GM21360 (cell line): ENCODE results near the gene ATIC.

Experiments
- ATAC-seq: cut with Tn5 transposase; IDR thresholded peaks from one replicate; pipeline ENCODE4 v1.9.1; 2021; ENCODE audit warnings: mild to moderate bottlenecking, moderate library complexity; ENCODE audit not compliant: unreplicated experiment

ATIC gene

GRCh38 chr2:215314896-215315295 lies 3.0 kb downstream of the ATIC start:
- no peak for ATAC-seq

DNA sequence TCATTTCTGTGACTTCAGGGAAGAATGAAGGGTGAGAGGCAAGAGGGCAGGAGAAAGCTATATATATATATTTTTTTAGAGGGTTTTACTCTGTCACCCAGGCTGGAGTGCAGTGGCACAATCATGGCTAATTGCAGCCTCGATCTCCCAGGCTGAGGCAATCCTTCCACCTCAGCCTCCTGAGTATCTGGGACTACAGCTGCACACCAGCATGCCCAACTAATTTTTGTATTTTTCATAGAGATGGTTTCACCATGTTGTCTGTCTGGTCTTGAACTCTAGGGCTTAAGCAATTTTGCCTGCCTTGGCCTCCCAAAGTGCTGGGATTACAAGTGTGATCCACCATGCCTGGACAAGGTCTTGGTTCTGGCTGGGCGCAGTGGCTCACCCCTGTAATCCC lies 3.4 kb downstream of the ATIC start:
- ATAC-seq: no peak

GRCh38 chr2:215316336-215316735 lies 4.5 kb downstream of the ATIC start:
- ATAC-seq: no peak

DNA sequence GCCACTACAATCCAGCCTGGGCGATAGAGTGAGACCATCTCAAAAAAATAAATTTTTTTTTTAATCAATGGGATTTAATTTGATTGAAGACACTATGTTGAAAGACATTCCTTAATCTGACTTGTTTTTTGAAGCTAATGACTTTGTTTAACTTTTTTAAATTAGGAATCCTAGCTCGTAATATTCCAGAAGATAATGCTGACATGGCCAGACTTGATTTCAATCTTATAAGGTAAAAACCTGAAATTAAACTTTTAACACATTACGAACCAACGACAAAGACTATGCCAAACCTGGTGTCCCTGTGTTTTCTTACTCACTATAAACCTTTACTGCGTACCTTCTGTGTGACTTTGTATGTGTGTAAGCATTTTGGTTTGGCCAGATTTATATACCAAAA lies 7.6 kb downstream of the ATIC start:
- ATAC-seq: no peak

DNA sequence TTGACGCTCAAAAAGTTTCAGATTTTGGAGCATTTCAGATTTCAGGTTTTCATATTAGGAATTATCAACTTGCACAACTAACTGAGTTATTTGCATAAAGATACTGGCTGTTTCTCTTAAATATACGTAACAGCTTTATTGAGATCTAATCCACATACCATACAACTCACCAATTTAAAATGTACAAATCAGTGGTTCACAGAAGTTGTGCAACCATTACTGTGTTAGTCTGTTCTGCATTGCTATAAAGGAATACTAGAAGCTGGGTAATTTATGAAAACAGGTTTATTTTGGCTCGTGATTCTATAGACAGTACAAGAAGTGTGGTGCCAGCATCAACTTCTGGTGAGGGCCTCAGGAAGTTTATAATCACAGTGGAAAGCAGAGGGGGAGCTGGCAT lies 8.2 kb downstream of the ATIC start:
- ATAC-seq: no peak

GRCh38 chr2:215320679-215321078 lies 8.8 kb downstream of the ATIC start:
- ATAC-seq: no peak

DNA sequence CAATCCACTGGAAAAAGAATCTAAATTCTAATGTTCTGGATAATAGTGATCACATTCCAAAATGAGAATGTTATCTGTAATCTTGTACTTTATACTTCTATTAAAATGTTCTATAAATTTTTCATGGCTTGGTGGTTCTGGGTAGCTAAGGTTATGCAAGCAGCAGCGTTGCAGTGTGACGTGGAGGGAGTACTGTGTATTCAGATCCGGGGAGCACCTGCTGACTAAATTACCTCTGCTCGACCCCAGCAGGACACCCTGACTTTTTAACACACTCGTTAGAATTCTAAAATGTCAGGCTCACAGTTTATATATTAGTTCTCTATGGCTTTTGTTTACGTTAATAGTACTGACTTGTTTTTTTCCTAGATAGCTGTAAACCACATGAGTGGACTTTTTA lies 13.0 kb downstream of the ATIC start:
- ATAC-seq: no peak

DNA sequence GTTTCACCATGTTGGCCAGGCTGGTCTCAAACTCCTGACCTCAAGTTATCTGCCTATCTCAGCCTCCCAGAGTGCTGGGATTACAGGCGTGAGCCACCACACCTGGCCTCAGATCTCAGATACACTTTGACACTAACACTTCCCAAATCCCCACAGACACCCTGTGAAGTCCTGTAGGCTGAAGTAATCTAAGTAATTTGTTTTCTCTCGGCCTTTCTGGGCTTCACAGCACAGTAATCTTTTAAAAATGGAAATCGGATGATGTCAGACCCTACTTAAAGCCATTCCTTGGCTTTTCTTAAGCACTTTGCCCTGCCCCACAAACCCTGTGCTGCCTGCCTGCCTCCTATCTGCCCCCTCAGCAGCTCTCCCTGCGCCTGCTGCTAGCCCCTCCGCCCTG lies 16.2 kb downstream of the ATIC start:
- no peak for ATAC-seq

DNA sequence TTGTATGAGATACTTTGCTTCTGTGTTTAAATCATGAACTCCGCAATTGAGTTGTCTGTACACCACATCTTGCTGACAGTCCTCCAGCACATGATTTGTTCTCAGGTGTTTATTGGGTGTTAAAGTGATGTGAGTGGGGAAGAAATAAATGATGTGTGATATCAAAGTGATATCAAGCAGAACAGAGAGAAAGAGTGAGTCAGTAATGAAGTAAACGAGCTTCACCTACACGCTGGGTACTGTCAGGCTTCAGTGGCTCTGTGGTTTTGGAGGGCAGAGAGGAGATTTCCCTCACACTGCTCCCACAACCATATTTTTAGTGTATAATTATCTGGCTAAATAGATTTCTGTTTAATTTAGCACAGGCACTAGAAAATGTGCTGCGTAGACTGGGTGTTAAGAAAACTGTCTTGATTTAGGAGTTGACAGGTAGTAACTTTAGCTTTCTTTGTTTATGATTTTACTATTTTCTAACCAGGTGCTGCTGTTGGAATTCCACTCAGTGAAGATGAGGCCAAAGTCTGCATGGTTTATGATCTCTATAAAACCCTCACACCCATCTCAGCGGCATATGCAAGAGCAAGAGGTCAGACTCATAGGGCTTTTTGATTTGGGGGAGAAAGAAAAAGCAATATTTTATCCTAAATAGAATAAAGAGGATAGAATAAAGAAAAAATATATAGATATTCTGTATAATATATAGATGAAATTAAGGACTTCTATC lies 21.2 kb downstream of the ATIC start:
- ATAC-seq: peak; percentile 83

GRCh38 chr2:215338883-215339679 lies 27.2 kb downstream of the ATIC start:
- ATAC-seq: no peak

GRCh38 chr2:215347878-215348277 lies 36.0 kb downstream of the ATIC start:
- ATAC-seq: no peak

DNA sequence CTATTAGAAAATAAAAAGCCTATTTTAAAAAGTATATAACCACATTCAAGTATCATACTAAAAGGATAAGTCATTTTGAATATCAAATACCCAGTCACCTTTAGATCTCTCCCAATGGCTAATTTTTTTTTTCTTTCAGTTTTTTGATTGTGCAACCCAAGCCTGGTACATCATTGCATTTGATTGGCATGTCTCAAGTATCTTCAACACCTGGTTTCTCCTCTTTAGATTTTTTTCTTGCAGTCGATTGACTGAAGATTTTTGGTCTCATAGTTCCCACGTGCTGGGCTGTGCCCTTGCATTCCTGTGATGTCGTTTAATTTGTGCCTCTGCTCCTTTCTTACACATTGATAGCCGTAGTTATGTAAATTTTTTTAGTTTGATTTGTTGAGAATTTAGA lies 40.7 kb downstream of the ATIC start:
- no peak for ATAC-seq

DNA sequence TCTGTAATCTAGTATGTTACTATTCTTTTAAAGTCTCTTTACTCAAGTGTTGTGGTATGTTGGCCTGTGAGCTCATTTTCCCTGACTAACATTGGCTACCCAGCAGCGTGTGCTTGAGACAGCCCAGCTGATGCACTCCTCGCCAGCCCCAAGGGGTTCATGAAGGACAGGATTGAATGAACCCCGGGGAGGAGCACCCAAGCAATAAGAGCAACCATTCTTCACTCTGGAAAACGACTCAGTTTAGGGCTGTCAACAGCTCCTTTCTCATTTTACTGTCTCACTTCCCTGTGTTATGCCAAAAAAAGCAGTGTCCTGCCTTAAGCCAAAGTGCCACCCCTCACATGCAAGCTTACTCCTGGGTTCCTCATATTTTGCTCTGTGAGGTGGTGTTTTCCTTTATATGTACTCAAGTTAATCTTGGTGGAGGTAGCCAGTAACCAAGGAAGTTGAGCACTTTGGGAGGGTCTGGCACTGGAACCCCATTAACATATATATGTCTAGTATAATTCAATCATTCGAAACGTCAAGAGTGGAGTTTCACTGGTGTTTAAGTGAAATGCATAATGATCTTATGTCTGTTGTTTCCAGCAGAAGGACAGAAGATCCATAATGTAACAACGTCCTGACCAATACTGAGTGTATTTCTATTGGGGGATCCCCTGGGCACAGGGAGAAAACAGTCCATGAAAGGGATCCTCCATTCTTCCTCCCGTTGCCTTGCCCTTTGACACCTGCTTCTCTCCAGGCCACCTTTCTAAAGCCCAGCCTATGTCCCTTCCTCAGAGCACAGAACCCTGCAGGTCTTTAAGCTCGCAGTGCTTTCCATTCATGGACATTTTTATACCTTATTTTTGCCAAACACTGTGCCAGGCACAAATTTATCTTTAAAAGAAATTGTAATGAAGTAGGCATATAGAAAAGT lies 43.2 kb downstream of the ATIC start:
- no peak for ATAC-seq

GRCh38 chr2:215355801-215356200 lies 43.9 kb downstream of the ATIC start:
- no peak for ATAC-seq

DNA sequence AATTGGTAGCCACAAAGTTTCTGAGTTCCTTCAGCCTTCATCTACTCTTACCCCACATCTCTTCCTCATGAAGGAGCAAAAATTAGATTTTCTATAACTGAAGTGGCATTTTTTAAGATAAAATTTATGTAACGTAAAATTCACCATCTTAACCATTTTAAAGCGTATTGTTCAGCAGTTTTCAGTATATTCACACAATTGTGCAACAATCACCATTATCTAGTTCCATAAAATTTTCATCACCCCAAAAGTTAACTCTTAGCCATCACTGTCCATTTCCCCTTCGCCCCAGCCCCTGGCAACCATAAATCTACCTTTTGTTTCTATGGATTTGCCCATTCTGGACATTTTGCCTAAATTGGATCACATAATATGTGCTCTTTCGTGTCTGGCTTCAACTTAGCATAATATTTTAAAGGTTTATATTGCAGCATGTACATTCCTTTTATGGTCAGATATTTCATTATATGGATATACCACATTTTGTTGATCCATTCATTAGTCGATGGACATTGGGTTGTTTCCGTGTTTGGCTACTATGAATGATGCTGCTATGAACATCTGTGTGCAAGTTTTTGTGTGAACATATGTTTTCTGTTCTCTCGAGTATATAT lies 44.6 kb downstream of the ATIC start:
- ATAC-seq: no peak

- ATAC-seq: no peak
Observed at GRCh38 chr2:215356948-215357461, 45.1 kb downstream of the ATIC start.

DNA sequence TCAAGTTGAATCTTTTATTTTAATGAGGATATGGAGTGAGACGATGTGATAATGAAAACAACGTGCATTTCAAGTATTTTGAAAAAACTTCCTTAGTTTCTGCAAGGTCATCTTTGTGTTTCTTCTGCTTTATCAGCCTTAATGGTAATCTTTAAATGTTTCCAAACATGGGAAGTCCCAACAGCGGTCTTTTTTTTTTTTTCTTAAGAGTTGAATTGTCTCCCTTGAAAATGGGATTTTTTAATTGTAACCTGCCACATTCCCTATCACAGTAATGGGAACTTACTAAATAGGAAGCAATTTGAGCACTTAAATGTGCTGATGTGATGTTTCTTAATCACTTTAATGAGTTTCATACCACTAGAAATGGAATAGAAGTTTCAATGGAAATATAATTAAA lies 45.8 kb downstream of the ATIC start:
- no peak for ATAC-seq

GRCh38 chr2:215358312-215358845 lies 46.5 kb downstream of the ATIC start:
- ATAC-seq: no peak

DNA sequence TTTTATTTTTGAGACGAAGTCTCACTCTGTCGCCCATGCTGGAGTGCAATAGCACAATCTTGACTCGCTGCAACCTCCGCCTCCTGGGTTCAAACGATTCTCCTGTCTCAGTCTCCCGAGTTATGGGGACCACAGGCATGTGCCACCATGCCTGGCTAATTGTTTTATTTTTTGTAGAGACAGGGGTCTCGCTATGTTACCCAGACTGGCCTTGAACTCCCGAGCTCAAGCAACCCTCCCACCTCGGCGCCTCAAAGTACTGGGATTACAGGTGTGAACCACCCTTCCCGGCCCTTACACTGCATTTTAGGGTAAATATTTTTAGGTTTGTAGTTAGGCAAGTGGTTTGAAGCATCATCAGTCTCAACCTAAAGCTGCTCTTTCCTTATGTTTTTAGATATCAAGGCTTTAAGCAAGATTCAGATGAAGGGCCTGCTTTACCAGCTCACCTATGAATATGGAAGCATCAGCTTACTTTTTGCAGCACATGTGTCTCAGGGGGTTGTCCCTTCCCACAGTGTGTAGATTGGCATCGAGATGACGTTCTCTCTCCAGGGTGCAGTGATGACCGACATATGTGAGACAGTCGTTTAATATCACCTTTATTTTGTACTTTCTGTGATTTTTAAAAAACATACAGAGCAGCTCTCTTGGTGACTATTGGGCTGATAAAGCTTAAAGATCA lies 47.2 kb downstream of the ATIC start:
- no peak for ATAC-seq

DNA sequence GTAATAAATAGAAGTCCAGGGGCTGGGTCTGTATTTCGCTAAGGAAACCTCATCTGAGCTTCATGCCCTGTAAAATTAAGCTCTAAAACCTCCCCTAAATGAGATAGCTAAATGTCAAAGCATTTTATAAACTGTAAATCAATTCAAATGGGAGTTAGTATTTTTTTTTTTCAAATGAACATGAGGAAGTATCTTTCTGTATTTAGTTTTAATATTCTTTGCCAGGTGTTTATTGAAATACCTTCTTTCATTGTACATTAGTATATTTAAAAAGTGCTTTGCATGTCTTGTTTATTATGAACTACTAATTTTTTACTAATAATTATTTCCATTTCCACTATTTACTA lies 47.7 kb downstream of the ATIC start:
- no peak for ATAC-seq
